ENCODE results near the gene RALGAPA2.

The RALGAPA2 gene

GRCh38 chr20:20423117-20423516, 289.3 kb downstream of the RALGAPA2 start:
- DNase-seq = no peak

- DNase-seq = no peak
Measured at GRCh38 chr20:20417876-20418676, 294.4 kb downstream of the RALGAPA2 start.

- DNase-seq = no peak
Measured at GRCh38 chr20:20415321-20415720, 297.1 kb downstream of the RALGAPA2 start.

DNA sequence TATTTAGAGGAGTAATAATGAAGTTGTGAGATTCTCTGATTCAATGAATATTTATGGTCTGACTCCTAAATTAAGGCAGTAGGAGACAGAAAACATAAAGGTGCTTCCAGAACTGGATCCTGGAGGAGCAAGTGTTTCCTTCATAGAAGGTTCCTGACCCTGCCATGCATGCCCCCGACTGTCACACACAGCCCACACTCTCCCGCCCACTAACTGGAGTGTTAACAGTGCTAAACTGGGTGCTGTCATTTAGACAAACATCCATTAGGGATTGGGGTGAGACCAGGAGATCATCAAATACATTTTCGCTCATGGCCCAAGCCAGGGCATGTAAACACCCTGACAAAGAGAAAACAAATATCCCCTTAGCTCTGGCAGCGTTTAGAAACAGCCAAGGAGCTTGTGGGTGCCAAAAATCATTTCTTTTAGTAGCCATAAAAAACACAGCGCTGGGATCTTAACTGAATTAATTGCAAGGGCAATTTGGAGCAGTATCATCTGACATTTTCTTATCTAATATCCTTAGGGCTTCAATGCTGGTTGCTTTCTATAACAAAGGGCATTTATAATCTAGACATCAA, 297.7 kb downstream of the RALGAPA2 start:
- DNase-seq = no peak

GRCh38 chr20:20413810-20414281, 298.6 kb downstream of the RALGAPA2 start:
- DNase-seq = no peak

GRCh38 chr20:20412750-20413149, 299.7 kb downstream of the RALGAPA2 start:
- DNase-seq = no peak

- DNase-seq = no peak
Measured at GRCh38 chr20:20411836-20412235, 300.6 kb downstream of the RALGAPA2 start.

DNA sequence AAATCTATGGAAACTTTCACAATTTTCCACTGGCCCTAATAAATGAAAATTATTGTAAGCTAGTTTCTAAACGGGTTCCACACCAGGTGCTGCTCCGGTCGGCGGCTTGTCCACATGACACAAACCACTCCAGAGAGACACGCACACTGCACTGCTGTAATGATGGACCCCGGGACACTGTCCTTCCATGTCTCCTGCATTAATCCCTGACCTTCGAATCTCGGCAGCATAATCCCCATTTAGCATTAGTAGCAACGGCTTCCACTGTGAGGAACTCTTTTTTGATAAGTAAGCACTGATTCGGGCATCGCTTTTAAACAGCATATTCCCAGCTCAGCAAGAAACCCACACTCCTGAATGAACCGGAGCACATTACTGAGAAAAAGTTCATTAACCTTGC, 301.0 kb downstream of the RALGAPA2 start:
- no peak for DNase-seq

- no peak for DNase-seq
Measured at GRCh38 chr20:20410678-20411077, 301.8 kb downstream of the RALGAPA2 start.

DNA sequence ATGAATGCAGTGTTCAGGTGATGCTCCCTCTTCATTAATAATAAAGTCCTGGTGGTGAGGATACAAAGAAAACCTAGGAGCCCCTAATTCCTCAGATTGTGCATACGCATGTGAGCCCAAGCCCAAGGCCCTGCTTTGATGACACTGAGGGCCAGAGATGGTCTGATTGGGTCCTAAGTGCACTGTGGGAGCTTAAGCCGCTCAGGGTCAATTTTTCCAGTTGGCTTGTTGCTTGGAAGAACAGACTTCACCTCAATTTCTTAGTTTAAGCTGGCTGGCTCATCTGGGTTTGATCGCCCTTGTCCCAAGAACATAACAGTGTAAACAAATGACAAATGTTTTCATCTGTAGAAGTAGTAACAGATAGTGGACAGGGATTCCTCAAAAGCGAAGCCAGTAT, 303.1 kb downstream of the RALGAPA2 start:
- DNase-seq = no peak

GRCh38 chr20:20407891-20408805, 304.3 kb downstream of the RALGAPA2 start:
- DNase-seq = no peak

GRCh38 chr20:20406306-20406705, 306.1 kb downstream of the RALGAPA2 start:
- DNase-seq = no peak

DNA sequence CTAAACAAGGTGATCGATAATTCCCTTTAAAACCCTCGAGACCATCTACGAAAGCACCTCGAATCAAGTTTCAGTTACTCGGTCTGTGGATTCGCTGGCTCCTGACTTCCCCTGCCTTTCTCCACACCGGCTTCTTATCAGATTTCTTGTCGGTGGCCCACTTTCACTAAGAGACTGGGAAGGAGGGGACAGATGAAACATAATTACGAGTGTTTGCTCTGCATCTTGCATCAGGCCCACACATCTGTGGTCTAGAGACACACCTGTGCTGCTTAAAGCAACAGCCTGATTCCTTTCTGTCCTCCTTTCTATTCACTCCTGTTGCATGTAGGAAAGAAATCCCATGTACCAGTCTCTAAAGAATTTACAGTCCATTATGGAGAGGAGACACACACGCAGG, 306.8 kb downstream of the RALGAPA2 start:
- DNase-seq = no peak

GRCh38 chr20:20404633-20405032, 307.8 kb downstream of the RALGAPA2 start:
- no peak for DNase-seq

DNA sequence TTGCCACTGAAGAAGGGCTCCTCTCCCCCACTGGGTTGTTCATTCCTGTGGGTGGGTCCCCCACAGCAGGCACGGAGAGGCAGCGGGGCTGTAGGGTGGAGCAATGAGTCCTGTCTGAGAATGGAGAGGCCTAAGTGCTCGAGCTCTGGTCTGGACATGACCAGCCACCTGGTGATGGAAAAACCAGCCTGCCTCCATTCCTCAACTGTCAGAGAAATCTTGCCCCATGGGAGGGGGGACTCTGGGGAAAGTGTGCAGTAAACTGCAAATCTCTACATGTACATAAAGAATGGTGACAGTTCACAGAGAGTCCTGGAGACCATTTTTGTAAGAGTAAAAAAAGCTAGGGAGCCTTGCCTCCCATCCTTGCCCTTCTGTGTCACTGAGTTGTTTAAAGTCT, 310.5 kb downstream of the RALGAPA2 start:
- DNase-seq = no peak

- DNase-seq = no peak
Measured at GRCh38 chr20:20399531-20400500, 312.6 kb downstream of the RALGAPA2 start.

- DNase-seq = no peak
Measured at GRCh38 chr20:20398123-20398522, 314.3 kb downstream of the RALGAPA2 start.

- DNase-seq = no peak
Measured at GRCh38 chr20:20396794-20397193, 315.6 kb downstream of the RALGAPA2 start.

- DNase-seq = no peak
Measured at GRCh38 chr20:20395903-20396568, 316.4 kb downstream of the RALGAPA2 start.

- no peak for DNase-seq
Measured at GRCh38 chr20:20395087-20395486, 317.4 kb downstream of the RALGAPA2 start.
